GM21423 (cell line): ENCODE measurements around the gene ELAVL2.

Experiments used
- ATAC-seq: cut with Tn5 transposase; IDR thresholded peaks from one replicate; pipeline ENCODE4 v1.9.1; 2021; ENCODE audit warnings: mild to moderate bottlenecking, moderate library complexity; ENCODE audit not compliant: unreplicated experiment

The ELAVL2 gene

GRCh38 chr9:23665635-23666034, 160.4 kb downstream of the ELAVL2 start:
- ATAC-seq: no peak

GRCh38 chr9:23665051-23665450, 161.0 kb downstream of the ELAVL2 start:
- ATAC-seq: no peak

GRCh38 chr9:23663946-23664345, 162.1 kb downstream of the ELAVL2 start:
- ATAC-seq: no peak

GRCh38 chr9:23663536-23663935, 162.5 kb downstream of the ELAVL2 start:
- ATAC-seq: no peak

- no peak for ATAC-seq
Observed at GRCh38 chr9:23663125-23663524, 162.9 kb downstream of the ELAVL2 start.

- no peak for ATAC-seq
Observed at GRCh38 chr9:23662320-23662719, 163.7 kb downstream of the ELAVL2 start.

- ATAC-seq: no peak
Observed at GRCh38 chr9:23659346-23660006, 166.6 kb downstream of the ELAVL2 start.

GRCh38 chr9:23658376-23659258, 167.4 kb downstream of the ELAVL2 start:
- no peak for ATAC-seq

- ATAC-seq: no peak
Observed at GRCh38 chr9:23651051-23651450, 175.0 kb downstream of the ELAVL2 start.

- ATAC-seq: no peak
Observed at GRCh38 chr9:23648651-23649050, 177.4 kb downstream of the ELAVL2 start.

- no peak for ATAC-seq
Observed at GRCh38 chr9:23644896-23645295, 181.1 kb downstream of the ELAVL2 start.

- no peak for ATAC-seq
Observed at GRCh38 chr9:23644326-23644725, 181.7 kb downstream of the ELAVL2 start.

- no peak for ATAC-seq
Observed at GRCh38 chr9:23643656-23644258, 182.3 kb downstream of the ELAVL2 start.
